ENCODE measurements around the gene CORO1A.
"Not testable (repeated sequence)": the region's sequence is repeated elsewhere in the genome, so short reads cannot be mapped to it uniquely, and the experiment has no call there.

DNA sequence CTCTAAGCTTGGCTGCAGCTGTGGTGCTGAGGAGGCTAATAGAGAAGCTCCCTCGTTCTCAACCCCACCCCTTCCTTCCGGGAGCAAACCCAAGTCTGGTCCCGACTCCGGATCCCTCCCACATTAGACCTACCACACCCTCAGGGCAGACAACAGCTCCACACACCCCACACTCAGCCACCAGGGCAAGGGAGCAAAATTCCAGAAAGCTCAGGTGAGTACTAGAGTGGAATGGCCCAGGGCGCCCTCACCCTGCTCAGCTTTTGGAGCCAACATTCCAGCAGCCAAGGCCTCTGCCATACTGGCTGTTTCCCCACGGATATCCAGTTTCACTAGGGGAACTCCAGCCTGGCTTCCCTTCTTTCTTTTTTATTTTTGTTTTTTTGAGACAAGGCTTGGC is 25.6 kb downstream of the CORO1A start:
- TF ChIP-seq, protein P1, sequence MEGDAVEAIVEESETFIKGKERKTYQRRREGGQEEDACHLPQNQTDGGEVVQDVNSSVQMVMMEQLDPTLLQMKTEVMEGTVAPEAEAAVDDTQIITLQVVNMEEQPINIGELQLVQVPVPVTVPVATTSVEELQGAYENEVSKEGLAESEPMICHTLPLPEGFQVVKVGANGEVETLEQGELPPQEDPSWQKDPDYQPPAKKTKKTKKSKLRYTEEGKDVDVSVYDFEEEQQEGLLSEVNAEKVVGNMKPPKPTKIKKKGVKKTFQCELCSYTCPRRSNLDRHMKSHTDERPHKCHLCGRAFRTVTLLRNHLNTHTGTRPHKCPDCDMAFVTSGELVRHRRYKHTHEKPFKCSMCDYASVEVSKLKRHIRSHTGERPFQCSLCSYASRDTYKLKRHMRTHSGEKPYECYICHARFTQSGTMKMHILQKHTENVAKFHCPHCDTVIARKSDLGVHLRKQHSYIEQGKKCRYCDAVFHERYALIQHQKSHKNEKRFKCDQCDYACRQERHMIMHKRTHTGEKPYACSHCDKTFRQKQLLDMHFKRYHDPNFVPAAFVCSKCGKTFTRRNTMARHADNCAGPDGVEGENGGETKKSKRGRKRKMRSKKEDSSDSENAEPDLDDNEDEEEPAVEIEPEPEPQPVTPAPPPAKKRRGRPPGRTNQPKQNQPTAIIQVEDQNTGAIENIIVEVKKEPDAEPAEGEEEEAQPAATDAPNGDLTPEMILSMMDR (IDR thresholded peaks at IDR 0.05): not testable (repeated sequence)
- TF ChIP-seq POLR2A (IDR thresholded peaks at IDR 0.05): not testable (repeated sequence)
